ENCODE data around the gene TMEM214. TPM values are rescaled to one million over a fixed set of nuclear protein-coding genes. Genes with fewer than 3 reads are reported as not detected.

The TMEM214 gene
- total and polyA plus RNA-seq, 2 experiments from 2014 or later = 74.9 to 75.7 TPM

- no peak overlapping the region for H3K4me2 ChIP-seq (ENCODE audit: unreplicated experiment)
- in situ Hi-C loops (cut with MboI) = no loop called here
- H3K36me3 ChIP-seq (ENCODE audit: low read depth) = no peaks in the 10 kb centered on the region
- H3K9me2 ChIP-seq (ENCODE audit: insufficient read depth) = no peaks in the 10 kb centered on the region
- 90 to 96% methylated on average over 7 of the region's 7 CpGs for WGBS, 2 experiments (ENCODE audit: low coverage in 1 of 2, low lambda C conversion rate in 2 of 2, missing lambda C conversion rate in 2 of 2)
- no peaks in the 10 kb centered on the region for H4K20me1 ChIP-seq (ENCODE audit: insufficient read depth)
- peaks cover 18% of the 10 kb centered on the region for H3K79me2 ChIP-seq (ENCODE audit: insufficient read depth)
- TF ChIP-seq EZH2phosphoT487 (IDR thresholded peaks at IDR 0.05; ENCODE audit: insufficient read depth, low read depth) (no peak), EZH2 (IDR thresholded peaks at IDR 0.05; ENCODE audit: insufficient read depth, poor library complexity, severe bottlenecking) (no peak)
- no peak overlapping the region for H3K9ac ChIP-seq
- DNase-seq = no peak
- peaks cover 10% of the 10 kb centered on the region for H3K4me1 ChIP-seq (ENCODE audit: insufficient read depth)
- no peak overlapping the region for H3K4me3 ChIP-seq
- H2AFZ ChIP-seq = no peak overlapping the region
- H3K9me3 ChIP-seq (ENCODE audit: low read depth) = no peaks in the 10 kb centered on the region
- H3K27ac ChIP-seq = no peak overlapping the region
- H3F3A ChIP-seq (ENCODE audit: insufficient read depth) = peaks cover 9% of the 10 kb centered on the region
- H3K27me3 ChIP-seq (replicated peaks; ENCODE audit: insufficient read depth) = no peaks in the 10 kb centered on the region
These were observed 9.0 kb upstream of the TMEM214 start for GRCh38 chr2:27023740-27024139.

- no peaks in the 10 kb centered on the region for H4K20me1 ChIP-seq (ENCODE audit: insufficient read depth)
- in situ Hi-C loops (cut with MboI) = no loop called here
These were observed 8.6 kb upstream of the TMEM214 start for GRCh38 chr2:27024188-27024587.

GRCh38 chr2:27024812-27025211 lies 8.0 kb upstream of the TMEM214 start:
- Histone ChIP-seq H3K9ac (no peak overlapping the region), H3K4me1 (ENCODE audit: insufficient read depth) (peaks cover 10% of the 10 kb centered on the region), H3K27ac (no peak overlapping the region), H2AFZ (no peak overlapping the region), H3K9me3 (ENCODE audit: low read depth) (no peaks in the 10 kb centered on the region), H3K4me3 (no peak overlapping the region), H3K27me3 (replicated peaks; ENCODE audit: insufficient read depth) (no peaks in the 10 kb centered on the region), H3K36me3 (ENCODE audit: low read depth) (no peaks in the 10 kb centered on the region), H4K20me1 (ENCODE audit: insufficient read depth) (no peaks in the 10 kb centered on the region), H3K9me2 (ENCODE audit: insufficient read depth) (no peaks in the 10 kb centered on the region), H3F3A (ENCODE audit: insufficient read depth) (peaks cover 9% of the 10 kb centered on the region), H3K79me2 (ENCODE audit: insufficient read depth) (peaks cover 27% of the 10 kb centered on the region), H3K4me2 (ENCODE audit: unreplicated experiment) (no peak overlapping the region)
- in situ Hi-C loops (cut with MboI) = no loop called here
- WGBS, 2 experiments (ENCODE audit: low coverage in 1 of 2, low lambda C conversion rate in 2 of 2, missing lambda C conversion rate in 2 of 2) = 93 to 94% methylated on average over 12 of the region's 12 CpGs
- no peak for TF ChIP-seq EZH2phosphoT487 (IDR thresholded peaks at IDR 0.05; ENCODE audit: insufficient read depth, low read depth)
- no peak for TF ChIP-seq EZH2 (IDR thresholded peaks at IDR 0.05; ENCODE audit: insufficient read depth, poor library complexity, severe bottlenecking)
- DNase-seq = no peak

More at GRCh38 chr2:27024188-27024587, 8.6 kb upstream of the TMEM214 start:
- Histone ChIP-seq H3K4me1 (ENCODE audit: insufficient read depth) (peaks cover 10% of the 10 kb centered on the region), H3F3A (ENCODE audit: insufficient read depth) (peaks cover 9% of the 10 kb centered on the region), H2AFZ (no peak overlapping the region), H3K9ac (no peak overlapping the region), H3K4me2 (ENCODE audit: unreplicated experiment) (no peak overlapping the region), H3K27me3 (replicated peaks; ENCODE audit: insufficient read depth) (no peaks in the 10 kb centered on the region), H3K9me3 (ENCODE audit: low read depth) (no peaks in the 10 kb centered on the region), H3K79me2 (ENCODE audit: insufficient read depth) (peaks cover 22% of the 10 kb centered on the region), H3K27ac (no peak overlapping the region), H3K36me3 (ENCODE audit: low read depth) (no peaks in the 10 kb centered on the region), H3K4me3 (no peak overlapping the region), H3K9me2 (ENCODE audit: insufficient read depth) (no peaks in the 10 kb centered on the region)
- WGBS, 2 experiments (ENCODE audit: low coverage in 1 of 2, low lambda C conversion rate in 2 of 2, missing lambda C conversion rate in 2 of 2) = 87 to 88% methylated on average over 16 to 18 of the region's 18 CpGs
- peak; percentile 19 for DNase-seq
- no peak for TF ChIP-seq EZH2phosphoT487 (IDR thresholded peaks at IDR 0.05; ENCODE audit: insufficient read depth, low read depth)
- no peak for TF ChIP-seq EZH2 (IDR thresholded peaks at IDR 0.05; ENCODE audit: insufficient read depth, poor library complexity, severe bottlenecking)

- Histone ChIP-seq H3K9ac (no peak overlapping the region), H3F3A (ENCODE audit: insufficient read depth) (peaks cover 9% of the 10 kb centered on the region), H3K4me1 (ENCODE audit: insufficient read depth) (peaks cover 10% of the 10 kb centered on the region), H3K79me2 (ENCODE audit: insufficient read depth) (peaks cover 32% of the 10 kb centered on the region), H3K9me2 (ENCODE audit: insufficient read depth) (no peaks in the 10 kb centered on the region), H3K27me3 (replicated peaks; ENCODE audit: insufficient read depth) (no peaks in the 10 kb centered on the region), H3K9me3 (ENCODE audit: low read depth) (no peaks in the 10 kb centered on the region), H3K36me3 (ENCODE audit: low read depth) (no peaks in the 10 kb centered on the region), H3K4me2 (ENCODE audit: unreplicated experiment) (no peak overlapping the region), H3K4me3 (no peak overlapping the region), H3K27ac (no peak overlapping the region), H4K20me1 (ENCODE audit: insufficient read depth) (no peaks in the 10 kb centered on the region), H2AFZ (no peak overlapping the region)
- no peak for DNase-seq
- in situ Hi-C loops (cut with MboI) = no loop called here
- WGBS, 2 experiments (ENCODE audit: low coverage in 1 of 2, low lambda C conversion rate in 2 of 2, missing lambda C conversion rate in 2 of 2) = 79 to 80% methylated on average over 13 of the region's 13 CpGs
- TF ChIP-seq EZH2phosphoT487 (IDR thresholded peaks at IDR 0.05; ENCODE audit: insufficient read depth, low read depth) (no peak), EZH2 (IDR thresholded peaks at IDR 0.05; ENCODE audit: insufficient read depth, poor library complexity, severe bottlenecking) (no peak)
These were observed 7.4 kb upstream of the TMEM214 start for GRCh38 chr2:27025281-27025800.
